ENCODE measurements around the gene IFT20.
"Not testable (repeated sequence)": the region's sequence is repeated elsewhere in the genome, so short reads cannot be mapped to it uniquely, and the experiment has no call there.

Gene IFT20

DNA sequence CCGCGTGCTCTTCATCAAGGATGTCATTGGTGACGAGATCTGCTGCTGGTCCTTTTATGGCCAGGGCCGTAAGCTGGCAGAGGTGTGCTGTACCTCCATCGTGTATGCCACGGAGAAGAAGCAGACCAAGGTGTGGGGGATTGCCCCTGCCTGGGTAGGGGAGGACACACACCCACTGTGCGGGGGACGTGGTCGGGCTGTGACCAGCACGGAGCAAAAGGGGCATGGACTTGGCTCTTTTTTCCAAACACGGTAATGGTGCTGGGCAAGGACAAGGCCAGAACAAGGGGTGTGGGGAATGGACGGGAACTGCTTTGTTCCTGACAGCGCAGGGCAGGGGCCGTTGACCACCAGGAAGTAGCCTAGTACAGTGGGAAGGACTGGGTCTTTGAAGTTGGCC lies 7.0 kb upstream of the IFT20 start:
- DNase-seq (ENCODE audit: low read depth, low spot score): no peak
- ChIA-PET POLR2A (no interaction called here), CTCF (no interaction called here)
- TF ChIP-seq, protein P1, sequence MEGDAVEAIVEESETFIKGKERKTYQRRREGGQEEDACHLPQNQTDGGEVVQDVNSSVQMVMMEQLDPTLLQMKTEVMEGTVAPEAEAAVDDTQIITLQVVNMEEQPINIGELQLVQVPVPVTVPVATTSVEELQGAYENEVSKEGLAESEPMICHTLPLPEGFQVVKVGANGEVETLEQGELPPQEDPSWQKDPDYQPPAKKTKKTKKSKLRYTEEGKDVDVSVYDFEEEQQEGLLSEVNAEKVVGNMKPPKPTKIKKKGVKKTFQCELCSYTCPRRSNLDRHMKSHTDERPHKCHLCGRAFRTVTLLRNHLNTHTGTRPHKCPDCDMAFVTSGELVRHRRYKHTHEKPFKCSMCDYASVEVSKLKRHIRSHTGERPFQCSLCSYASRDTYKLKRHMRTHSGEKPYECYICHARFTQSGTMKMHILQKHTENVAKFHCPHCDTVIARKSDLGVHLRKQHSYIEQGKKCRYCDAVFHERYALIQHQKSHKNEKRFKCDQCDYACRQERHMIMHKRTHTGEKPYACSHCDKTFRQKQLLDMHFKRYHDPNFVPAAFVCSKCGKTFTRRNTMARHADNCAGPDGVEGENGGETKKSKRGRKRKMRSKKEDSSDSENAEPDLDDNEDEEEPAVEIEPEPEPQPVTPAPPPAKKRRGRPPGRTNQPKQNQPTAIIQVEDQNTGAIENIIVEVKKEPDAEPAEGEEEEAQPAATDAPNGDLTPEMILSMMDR (IDR thresholded peaks at IDR 0.05; ENCODE audit: insufficient read depth, low read length, missing control alignments): no peak
- no peak overlapping the region for H3K4me3 ChIP-seq (ENCODE audit: low read depth, low read length)

DNA sequence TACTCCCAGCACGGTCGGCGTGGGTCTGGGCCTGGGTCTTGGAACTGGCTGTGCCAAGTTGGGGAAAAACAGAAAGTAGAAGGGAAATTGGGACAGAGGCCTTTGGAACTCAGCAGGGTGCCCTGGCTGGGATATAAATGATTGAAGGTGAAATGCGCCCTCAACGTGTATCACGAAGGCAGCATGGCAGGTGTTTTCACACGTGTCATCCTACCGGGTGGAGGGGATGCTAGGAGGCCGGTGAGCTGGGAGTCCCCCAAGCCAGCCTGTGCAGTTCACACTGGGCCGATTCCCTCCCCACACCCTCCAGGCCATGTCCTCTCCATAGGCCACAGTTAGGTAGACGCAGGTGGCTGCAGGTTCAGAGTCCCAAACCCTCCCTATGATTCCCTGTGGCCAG lies 6.2 kb upstream of the IFT20 start:
- POLR2A ChIA-PET: no interaction called here
- no peak overlapping the region for H3K4me3 ChIP-seq (ENCODE audit: low read depth, low read length)
- DNase-seq (ENCODE audit: low read depth, low spot score): no peak
- CTCF ChIA-PET: interaction anchor here (1.0 kb wide), 1 partner anchor 9 kb away, joined by 3 read pairs; no protein-coding TSS in a partner anchor
- TF ChIP-seq, protein P1 (IDR thresholded peaks at IDR 0.05; ENCODE audit: insufficient read depth, low read length, missing control alignments): no peak

DNA sequence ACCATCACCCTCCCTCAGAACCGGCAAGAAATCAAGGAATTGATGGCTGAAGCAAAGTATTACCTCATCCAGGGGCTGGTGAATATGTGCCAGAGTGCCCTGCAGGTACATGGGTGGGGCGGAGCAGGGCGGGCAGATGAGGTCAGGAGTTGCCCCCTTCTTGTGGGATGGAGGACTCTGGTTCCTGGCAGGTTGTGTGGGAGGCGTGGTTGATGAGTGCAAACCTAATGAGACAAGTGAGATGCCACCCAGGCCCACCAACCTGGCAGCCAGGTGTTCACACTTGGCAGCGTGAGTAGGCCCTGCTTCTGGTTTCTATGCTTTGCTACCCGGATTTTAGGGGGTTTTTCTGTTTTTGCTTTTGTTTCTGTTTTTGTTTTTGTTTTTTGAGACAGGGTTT lies 5.1 kb upstream of the IFT20 start:
- CTCF ChIA-PET: no interaction called here
- no peak for DNase-seq (ENCODE audit: low read depth, low spot score)
- TF ChIP-seq, protein P1 (IDR thresholded peaks at IDR 0.05; ENCODE audit: insufficient read depth, low read length, missing control alignments): no peak
- no peak overlapping the region for H3K4me3 ChIP-seq (ENCODE audit: low read depth, low read length)
- POLR2A ChIA-PET: no interaction called here

DNA sequence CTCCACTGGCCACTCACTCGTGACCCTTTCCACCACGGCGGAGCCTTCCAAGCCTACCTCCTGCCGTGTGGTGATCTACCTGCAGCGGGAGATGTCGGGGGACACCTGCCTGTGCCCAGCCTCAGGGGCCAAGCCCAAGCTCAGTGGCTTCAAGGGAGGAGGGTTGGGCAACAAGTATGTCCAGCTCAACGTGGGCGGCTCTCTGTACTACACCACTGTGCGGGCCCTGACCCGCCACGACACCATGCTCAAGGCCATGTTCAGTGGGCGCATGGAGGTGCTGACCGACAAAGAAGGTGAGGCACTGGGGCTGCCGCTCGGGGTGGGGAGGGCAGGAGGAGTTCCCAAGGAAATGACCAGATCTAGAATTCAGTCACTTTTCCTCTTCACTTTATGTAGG lies 4.2 kb upstream of the IFT20 start:
- POLR2A ChIA-PET: no interaction called here
- no peak for DNase-seq (ENCODE audit: low read depth, low spot score)
- H3K4me3 ChIP-seq (ENCODE audit: low read depth, low read length): no peak overlapping the region
- TF ChIP-seq, protein P1 (IDR thresholded peaks at IDR 0.05; ENCODE audit: insufficient read depth, low read length, missing control alignments): no peak
- CTCF ChIA-PET: interaction anchor here (1.2 kb wide), 1 partner anchor 77 kb away, joined by 4 read pairs; no protein-coding TSS in a partner anchor

- not testable (repeated sequence) for H3K4me3 ChIP-seq (ENCODE audit: low read depth, low read length); DNase-seq (ENCODE audit: low read depth, low spot score)
- POLR2A ChIA-PET: interaction anchor here (1.7 kb wide), 1 partner anchor 8 kb away, joined by 6 read pairs; no protein-coding TSS in a partner anchor
- CTCF ChIA-PET: interaction anchor here (0.8 to 1.5 kb wide), 5 partner anchors 78 to 127 kb away, joined by 3 to 4 read pairs (median 3); no protein-coding TSS in a partner anchor
Observed at GRCh38 chr17:28338769-28339212, 3.5 kb upstream of the IFT20 start.

DNA sequence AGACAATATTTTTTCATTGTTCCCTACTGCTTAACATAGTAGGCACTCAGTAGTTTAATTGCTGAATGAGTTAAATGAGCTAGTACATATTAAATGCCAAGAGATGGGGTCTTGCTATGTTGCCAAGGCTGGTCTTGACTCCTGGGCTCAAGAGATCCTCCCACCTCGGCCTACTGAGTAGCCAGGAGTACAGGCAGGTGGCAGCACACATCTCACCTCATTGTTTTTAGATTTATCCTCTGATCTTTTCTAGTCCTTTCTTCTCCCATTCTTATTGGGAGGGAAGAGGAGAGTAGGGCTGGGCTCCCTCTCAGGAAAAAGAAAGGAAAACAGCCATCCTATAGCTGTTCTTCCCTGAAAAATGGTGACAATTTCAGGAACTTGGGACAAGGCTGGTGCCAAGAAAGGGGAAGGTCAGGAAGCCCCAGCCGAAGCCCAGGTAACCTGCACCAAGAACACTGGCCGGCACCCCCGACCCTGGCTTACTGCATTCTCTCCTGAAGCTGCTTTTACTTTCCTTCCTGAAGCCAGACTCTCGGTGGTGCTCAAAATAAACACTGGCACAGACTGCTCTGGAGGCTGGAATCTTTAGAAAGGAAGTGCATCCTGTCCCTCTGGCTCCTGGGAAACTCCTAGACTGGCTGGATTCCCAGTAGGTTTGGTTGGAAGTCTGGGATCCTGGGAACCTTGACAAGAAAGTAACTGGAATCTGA lies 2.9 kb upstream of the IFT20 start:
- H3K4me3 ChIP-seq (ENCODE audit: low read depth, low read length): no peak overlapping the region
- CTCF ChIA-PET: interaction anchor here (0.8 to 1.5 kb wide), 6 partner anchors 8 to 128 kb away, joined by 3 to 4 read pairs (median 3); no protein-coding TSS in a partner anchor
- POLR2A ChIA-PET: interaction anchor here (1.7 kb wide), 1 partner anchor 9 kb away, joined by 6 read pairs; no protein-coding TSS in a partner anchor
- DNase-seq (ENCODE audit: low read depth, low spot score): no peak
- TF ChIP-seq, protein P1 (IDR thresholded peaks at IDR 0.05; ENCODE audit: insufficient read depth, low read length, missing control alignments): no peak
